ENCODE measurements around the gene LAP3.

DNA sequence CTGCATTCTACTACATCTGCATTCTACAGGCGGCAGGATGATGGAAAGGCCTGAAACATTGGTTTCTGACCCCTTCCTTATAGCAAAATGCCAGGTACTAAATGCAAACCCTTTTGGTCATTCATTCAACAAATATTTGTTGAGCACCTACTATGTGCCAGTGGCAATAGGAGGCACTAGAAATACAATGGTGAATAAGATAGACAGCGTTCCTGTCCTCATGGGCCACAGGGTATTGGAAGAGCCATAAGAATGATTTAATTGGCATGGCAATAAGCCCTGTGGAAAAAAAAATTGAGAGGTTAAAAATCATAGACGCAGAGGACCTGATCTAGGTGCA, 17.3 kb upstream of the LAP3 start:
- TF ChIP-seq, protein P1, sequence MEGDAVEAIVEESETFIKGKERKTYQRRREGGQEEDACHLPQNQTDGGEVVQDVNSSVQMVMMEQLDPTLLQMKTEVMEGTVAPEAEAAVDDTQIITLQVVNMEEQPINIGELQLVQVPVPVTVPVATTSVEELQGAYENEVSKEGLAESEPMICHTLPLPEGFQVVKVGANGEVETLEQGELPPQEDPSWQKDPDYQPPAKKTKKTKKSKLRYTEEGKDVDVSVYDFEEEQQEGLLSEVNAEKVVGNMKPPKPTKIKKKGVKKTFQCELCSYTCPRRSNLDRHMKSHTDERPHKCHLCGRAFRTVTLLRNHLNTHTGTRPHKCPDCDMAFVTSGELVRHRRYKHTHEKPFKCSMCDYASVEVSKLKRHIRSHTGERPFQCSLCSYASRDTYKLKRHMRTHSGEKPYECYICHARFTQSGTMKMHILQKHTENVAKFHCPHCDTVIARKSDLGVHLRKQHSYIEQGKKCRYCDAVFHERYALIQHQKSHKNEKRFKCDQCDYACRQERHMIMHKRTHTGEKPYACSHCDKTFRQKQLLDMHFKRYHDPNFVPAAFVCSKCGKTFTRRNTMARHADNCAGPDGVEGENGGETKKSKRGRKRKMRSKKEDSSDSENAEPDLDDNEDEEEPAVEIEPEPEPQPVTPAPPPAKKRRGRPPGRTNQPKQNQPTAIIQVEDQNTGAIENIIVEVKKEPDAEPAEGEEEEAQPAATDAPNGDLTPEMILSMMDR (IDR thresholded peaks at IDR 0.05), result no peak
- TF ChIP-seq POLR2A (IDR thresholded peaks at IDR 0.05), result no peak
